Measurements from ENCODE around the gene RNF150.

RNF150 gene

DNA sequence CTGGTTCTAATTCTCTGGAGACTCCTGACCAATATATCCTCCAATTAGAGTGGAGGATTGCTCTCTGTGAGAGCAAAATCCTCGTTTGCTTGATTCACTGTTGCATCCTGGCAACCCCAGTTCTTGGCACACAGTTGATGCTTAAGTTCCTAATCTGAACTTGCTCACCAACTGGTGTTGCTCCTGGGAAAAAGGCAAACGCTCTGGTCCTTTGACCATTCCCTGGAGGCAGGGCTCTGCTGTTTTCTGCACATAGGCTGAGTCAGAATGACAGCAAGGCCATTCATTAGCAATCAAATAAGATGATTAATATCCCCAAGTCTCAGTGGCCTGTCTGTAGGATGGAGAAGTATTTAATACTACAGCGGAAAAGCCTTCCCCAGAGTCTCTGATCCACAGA is 204.4 kb downstream of the RNF150 start:
- no peak overlapping the region for H3K27ac ChIP-seq (replicated peaks)
- H3K27me3 ChIP-seq (ENCODE audit: insufficient read depth, poor library complexity, severe bottlenecking), result no peaks in the 10 kb centered on the region
- TF ChIP-seq GABPA (IDR thresholded peaks at IDR 0.05; ENCODE audit: low read depth) (no peak), CTCF (IDR thresholded peaks at IDR 0.05; ENCODE audit: insufficient read depth, low read length) (no peak), POLR2AphosphoS5 (IDR thresholded peaks at IDR 0.05; ENCODE audit: low read depth) (no peak), SPI1 (IDR thresholded peaks at IDR 0.05; ENCODE audit: borderline replicate concordance, low read depth) (no peak)
- TF ChIP-seq, protein P1, sequence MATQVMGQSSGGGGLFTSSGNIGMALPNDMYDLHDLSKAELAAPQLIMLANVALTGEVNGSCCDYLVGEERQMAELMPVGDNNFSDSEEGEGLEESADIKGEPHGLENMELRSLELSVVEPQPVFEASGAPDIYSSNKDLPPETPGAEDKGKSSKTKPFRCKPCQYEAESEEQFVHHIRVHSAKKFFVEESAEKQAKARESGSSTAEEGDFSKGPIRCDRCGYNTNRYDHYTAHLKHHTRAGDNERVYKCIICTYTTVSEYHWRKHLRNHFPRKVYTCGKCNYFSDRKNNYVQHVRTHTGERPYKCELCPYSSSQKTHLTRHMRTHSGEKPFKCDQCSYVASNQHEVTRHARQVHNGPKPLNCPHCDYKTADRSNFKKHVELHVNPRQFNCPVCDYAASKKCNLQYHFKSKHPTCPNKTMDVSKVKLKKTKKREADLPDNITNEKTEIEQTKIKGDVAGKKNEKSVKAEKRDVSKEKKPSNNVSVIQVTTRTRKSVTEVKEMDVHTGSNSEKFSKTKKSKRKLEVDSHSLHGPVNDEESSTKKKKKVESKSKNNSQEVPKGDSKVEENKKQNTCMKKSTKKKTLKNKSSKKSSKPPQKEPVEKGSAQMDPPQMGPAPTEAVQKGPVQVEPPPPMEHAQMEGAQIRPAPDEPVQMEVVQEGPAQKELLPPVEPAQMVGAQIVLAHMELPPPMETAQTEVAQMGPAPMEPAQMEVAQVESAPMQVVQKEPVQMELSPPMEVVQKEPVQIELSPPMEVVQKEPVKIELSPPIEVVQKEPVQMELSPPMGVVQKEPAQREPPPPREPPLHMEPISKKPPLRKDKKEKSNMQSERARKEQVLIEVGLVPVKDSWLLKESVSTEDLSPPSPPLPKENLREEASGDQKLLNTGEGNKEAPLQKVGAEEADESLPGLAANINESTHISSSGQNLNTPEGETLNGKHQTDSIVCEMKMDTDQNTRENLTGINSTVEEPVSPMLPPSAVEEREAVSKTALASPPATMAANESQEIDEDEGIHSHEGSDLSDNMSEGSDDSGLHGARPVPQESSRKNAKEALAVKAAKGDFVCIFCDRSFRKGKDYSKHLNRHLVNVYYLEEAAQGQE (IDR thresholded peaks at IDR 0.05; ENCODE audit: insufficient replicate concordance, low read depth), result no peak
- no peak overlapping the region for H3K4me3 ChIP-seq (replicated peaks; ENCODE audit: insufficient read depth, low read length)
- DNase-seq (ENCODE audit: low read depth in 1 of 2, low spot score in 1 of 2), result no peak

GRCh38 chr4:140926672-140927071 is 206.6 kb downstream of the RNF150 start:
- H3K27ac ChIP-seq (replicated peaks), result no peak overlapping the region
- no peak for TF ChIP-seq SPI1 (IDR thresholded peaks at IDR 0.05; ENCODE audit: borderline replicate concordance, low read depth)
- TF ChIP-seq POLR2AphosphoS5 (IDR thresholded peaks at IDR 0.05; ENCODE audit: low read depth), result no peak
- TF ChIP-seq, protein P1 (IDR thresholded peaks at IDR 0.05; ENCODE audit: insufficient replicate concordance, low read depth), result no peak
- no peak for TF ChIP-seq CTCF (IDR thresholded peaks at IDR 0.05; ENCODE audit: insufficient read depth, low read length)
- TF ChIP-seq GABPA (IDR thresholded peaks at IDR 0.05; ENCODE audit: low read depth), result no peak
- H3K4me3 ChIP-seq (replicated peaks; ENCODE audit: insufficient read depth, low read length), result no peak overlapping the region
- no peak for DNase-seq (ENCODE audit: low read depth in 1 of 2, low spot score in 1 of 2)
- no peaks in the 10 kb centered on the region for H3K27me3 ChIP-seq (ENCODE audit: insufficient read depth, poor library complexity, severe bottlenecking)

DNA sequence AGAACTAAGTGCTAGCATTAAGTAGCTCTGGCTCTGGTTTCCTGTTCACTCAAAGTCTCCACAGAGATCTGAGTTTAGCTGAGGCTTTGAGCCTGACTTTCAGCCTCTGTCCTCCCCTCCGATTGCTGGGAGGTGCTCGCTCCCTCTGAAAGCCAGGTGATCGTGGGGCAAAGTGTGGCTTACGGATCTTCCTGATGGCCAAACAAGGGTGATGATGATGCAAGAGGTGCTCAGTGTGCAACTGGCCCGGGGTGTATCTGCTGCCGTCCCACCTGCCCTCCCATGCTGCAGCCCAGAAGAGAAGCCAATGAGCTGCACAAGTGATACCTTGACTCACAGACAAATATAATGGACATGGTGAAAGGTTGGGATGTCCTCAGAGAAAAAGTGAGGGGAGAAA is 207.9 kb downstream of the RNF150 start:
- Histone ChIP-seq H3K27ac (replicated peaks) (no peak overlapping the region), H3K4me3 (replicated peaks; ENCODE audit: insufficient read depth, low read length) (no peak overlapping the region), H3K27me3 (ENCODE audit: insufficient read depth, poor library complexity, severe bottlenecking) (no peaks in the 10 kb centered on the region)
- DNase-seq (ENCODE audit: low read depth in 1 of 2, low spot score in 1 of 2), result no peak
- TF ChIP-seq, protein P1 (IDR thresholded peaks at IDR 0.05; ENCODE audit: insufficient replicate concordance, low read depth), result no peak
- TF ChIP-seq SPI1 (IDR thresholded peaks at IDR 0.05; ENCODE audit: borderline replicate concordance, low read depth) (no peak), GABPA (IDR thresholded peaks at IDR 0.05; ENCODE audit: low read depth) (no peak), CTCF (IDR thresholded peaks at IDR 0.05; ENCODE audit: insufficient read depth, low read length) (no peak), POLR2AphosphoS5 (IDR thresholded peaks at IDR 0.05; ENCODE audit: low read depth) (no peak)
